GM12878 (cell line): Measurements from ENCODE around the gene DLAT.

Experiments
- CTCF ChIP-seq, 3 experiments: IDR thresholded peaks in 2 of 3; conservative IDR thresholded peaks in 1 of 3; 2 replicates each; pipeline ENCODE4 v1.5.1; 2011; ENCODE audit warnings: low read depth in 3 of 3, low read length in 3 of 3, mild to moderate bottlenecking in 3 of 3, control low read depth in 2 of 3, moderate library complexity in 2 of 3, inconsistent platforms in 1 of 3, mixed read lengths in 1 of 3; ENCODE audit not compliant: control insufficient read depth in 2 of 3, insufficient read depth in 1 of 3; ENCODE audit errors: extremely low read depth in 1 of 3
- HCFC1 ChIP-seq: fragments of 150-350 bp; IDR thresholded peaks from 2 replicates; pipeline ENCODE4 v1.6.1; 2014; ENCODE audit warnings: low read length
- RB1 ChIP-seq: fragments of 450-650 bp; formaldehyde crosslinking; IDR thresholded peaks from 2 replicates; pipeline ENCODE4 v1.6.1; 2017; ENCODE audit warnings: mild to moderate bottlenecking, borderline replicate concordance
- SMC3 ChIP-seq: IDR thresholded peaks from 2 replicates; pipeline ENCODE4 v1.6.1; 2011; ENCODE audit warnings: low read length, improper control_type of control experiment, borderline replicate concordance
- SP1 ChIP-seq: IDR thresholded peaks from one replicate; pipeline ENCODE4 v1.6.1; 2011; ENCODE audit warnings: low read depth, low read length
- SRF ChIP-seq, 2 experiments: IDR thresholded peaks; 2 replicates each; pipeline ENCODE4 v1.6.1; 2011; ENCODE audit warnings: low read depth in 2 of 2, low read length in 2 of 2, mild to moderate bottlenecking in 1 of 2, moderate library complexity in 1 of 2
- TAF1 ChIP-seq: IDR thresholded peaks from 2 replicates; pipeline ENCODE4 v1.6.1; 2011; ENCODE audit warnings: mild to moderate bottlenecking, low read depth, low read length, borderline replicate concordance
- TCF3 ChIP-seq: IDR thresholded peaks from 2 replicates; pipeline ENCODE4 v1.6.1; 2012; ENCODE audit warnings: low read depth, mild to moderate bottlenecking, low read length, borderline replicate concordance; ENCODE audit not compliant: insufficient read depth
- ZNF274 ChIP-seq: IDR thresholded peaks from one replicate; pipeline ENCODE4 v1.8.0; 2011; ENCODE audit not compliant: insufficient read length, insufficient read depth
- TF ChIP-seq, protein P1 (sequence below): IDR thresholded peaks from 2 replicates; pipeline ENCODE4 v1.6.1; 2012; ENCODE audit warnings: mild to moderate bottlenecking, low read depth, low read length
- TF ChIP-seq, protein P2 (sequence below): fragments of 450-650 bp; IDR thresholded peaks from 2 replicates; pipeline ENCODE4 v1.6.1; 2017; ENCODE audit warnings: mild to moderate bottlenecking

DNA sequence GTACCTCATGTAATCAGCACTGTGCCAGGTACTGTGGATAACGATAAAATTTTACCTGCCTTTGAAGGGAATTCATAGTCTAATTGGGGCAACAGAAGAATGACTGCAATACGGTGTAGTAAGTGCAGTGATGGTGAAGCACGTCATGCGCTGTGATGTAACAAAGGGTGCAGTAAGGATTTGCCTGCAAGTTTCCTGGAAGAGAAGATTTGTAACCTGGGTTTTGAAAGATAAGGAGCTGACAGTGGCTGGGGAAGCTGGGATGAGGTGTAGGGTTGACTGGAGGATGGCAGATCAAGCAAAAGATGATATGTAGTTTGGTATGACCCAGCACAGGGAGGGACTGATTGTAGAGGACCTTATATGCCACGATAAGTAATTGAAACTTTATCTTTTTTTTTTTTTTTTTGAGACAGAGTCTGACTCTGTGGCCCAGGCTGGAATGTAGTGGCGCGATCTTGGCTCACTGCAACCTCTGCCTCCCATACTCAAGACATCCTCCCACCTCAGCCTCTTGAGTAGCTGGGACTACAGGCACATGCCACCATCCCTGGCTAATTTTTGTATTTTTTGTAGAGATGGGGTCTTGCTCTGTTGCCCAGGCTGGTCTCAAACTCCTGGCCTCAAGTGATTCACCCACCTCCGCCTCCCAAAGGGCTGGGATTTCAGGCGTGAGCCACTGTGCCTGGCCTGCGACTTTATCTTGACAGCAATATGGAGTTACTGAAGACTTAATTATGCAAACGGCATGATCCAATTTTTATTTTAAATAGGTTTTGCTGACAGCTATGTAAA, 72.7 kb downstream of the DLAT start:
- TF ChIP-seq CTCF (IDR thresholded peaks at IDR 0.05 in 2 of 3, conservative IDR thresholded peaks at IDR 0.05 in 1 of 3; ENCODE audit: control insufficient read depth in 2 of 3, extremely low read depth in 1 of 3, insufficient read depth in 1 of 3, low read depth in 3 of 3, low read length in 3 of 3) (no peak), TAF1 (no peak), TCF3 (no peak), SRF (IDR thresholded peaks at IDR 0.05; ENCODE audit: low read depth in 2 of 2, low read length in 2 of 2) (no peak), RB1 (no peak), SP1 (no peak), HCFC1 (no peak), SMC3 (no peak), ZNF274 (no peak)
- TF ChIP-seq, protein P1, sequence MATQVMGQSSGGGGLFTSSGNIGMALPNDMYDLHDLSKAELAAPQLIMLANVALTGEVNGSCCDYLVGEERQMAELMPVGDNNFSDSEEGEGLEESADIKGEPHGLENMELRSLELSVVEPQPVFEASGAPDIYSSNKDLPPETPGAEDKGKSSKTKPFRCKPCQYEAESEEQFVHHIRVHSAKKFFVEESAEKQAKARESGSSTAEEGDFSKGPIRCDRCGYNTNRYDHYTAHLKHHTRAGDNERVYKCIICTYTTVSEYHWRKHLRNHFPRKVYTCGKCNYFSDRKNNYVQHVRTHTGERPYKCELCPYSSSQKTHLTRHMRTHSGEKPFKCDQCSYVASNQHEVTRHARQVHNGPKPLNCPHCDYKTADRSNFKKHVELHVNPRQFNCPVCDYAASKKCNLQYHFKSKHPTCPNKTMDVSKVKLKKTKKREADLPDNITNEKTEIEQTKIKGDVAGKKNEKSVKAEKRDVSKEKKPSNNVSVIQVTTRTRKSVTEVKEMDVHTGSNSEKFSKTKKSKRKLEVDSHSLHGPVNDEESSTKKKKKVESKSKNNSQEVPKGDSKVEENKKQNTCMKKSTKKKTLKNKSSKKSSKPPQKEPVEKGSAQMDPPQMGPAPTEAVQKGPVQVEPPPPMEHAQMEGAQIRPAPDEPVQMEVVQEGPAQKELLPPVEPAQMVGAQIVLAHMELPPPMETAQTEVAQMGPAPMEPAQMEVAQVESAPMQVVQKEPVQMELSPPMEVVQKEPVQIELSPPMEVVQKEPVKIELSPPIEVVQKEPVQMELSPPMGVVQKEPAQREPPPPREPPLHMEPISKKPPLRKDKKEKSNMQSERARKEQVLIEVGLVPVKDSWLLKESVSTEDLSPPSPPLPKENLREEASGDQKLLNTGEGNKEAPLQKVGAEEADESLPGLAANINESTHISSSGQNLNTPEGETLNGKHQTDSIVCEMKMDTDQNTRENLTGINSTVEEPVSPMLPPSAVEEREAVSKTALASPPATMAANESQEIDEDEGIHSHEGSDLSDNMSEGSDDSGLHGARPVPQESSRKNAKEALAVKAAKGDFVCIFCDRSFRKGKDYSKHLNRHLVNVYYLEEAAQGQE, result no peak
- TF ChIP-seq, protein P2, sequence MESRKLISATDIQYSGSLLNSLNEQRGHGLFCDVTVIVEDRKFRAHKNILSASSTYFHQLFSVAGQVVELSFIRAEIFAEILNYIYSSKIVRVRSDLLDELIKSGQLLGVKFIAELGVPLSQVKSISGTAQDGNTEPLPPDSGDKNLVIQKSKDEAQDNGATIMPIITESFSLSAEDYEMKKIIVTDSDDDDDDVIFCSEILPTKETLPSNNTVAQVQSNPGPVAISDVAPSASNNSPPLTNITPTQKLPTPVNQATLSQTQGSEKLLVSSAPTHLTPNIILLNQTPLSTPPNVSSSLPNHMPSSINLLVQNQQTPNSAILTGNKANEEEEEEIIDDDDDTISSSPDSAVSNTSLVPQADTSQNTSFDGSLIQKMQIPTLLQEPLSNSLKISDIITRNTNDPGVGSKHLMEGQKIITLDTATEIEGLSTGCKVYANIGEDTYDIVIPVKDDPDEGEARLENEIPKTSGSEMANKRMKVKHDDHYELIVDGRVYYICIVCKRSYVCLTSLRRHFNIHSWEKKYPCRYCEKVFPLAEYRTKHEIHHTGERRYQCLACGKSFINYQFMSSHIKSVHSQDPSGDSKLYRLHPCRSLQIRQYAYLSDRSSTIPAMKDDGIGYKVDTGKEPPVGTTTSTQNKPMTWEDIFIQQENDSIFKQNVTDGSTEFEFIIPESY, result no peak
